Neural progenitor cell (in vitro differentiated cells): ENCODE measurements around the gene SMCHD1.

Experiments
- EZH2 ChIP-seq: fragments of 200-600 bp; sonication (generic); IDR thresholded peaks from 2 replicates; pipeline ENCODE4 v1.6.1; 2017; ENCODE audit warnings: antibody characterized with exemption, mild to moderate bottlenecking, moderate library complexity
- EZH2phosphoT487 ChIP-seq: fragments of 200-600 bp; sonication (generic); IDR thresholded peaks from 2 replicates; pipeline ENCODE4 v1.6.1; 2017; ENCODE audit warnings: antibody characterized with exemption
- TF ChIP-seq, protein P1 (sequence below): fragments of 200-600 bp; sonication (generic); IDR thresholded peaks from 2 replicates; pipeline ENCODE4 v1.5.1; 2017; ENCODE audit warnings: antibody characterized with exemption, mild to moderate bottlenecking

DNA sequence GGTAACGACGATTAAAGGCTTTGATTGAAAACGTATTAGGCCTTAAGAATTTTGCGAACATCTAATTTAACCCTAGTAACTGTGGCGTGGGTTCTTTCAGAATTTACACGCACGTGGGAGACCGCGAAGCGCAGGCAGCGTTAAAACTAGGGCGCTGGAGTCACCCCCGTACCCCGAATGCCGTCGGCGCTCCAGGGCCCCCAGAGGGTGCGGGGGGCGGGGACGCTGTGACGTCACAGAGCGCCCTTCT lies 673 bp upstream of the SMCHD1 start:
- TF ChIP-seq, protein P1, sequence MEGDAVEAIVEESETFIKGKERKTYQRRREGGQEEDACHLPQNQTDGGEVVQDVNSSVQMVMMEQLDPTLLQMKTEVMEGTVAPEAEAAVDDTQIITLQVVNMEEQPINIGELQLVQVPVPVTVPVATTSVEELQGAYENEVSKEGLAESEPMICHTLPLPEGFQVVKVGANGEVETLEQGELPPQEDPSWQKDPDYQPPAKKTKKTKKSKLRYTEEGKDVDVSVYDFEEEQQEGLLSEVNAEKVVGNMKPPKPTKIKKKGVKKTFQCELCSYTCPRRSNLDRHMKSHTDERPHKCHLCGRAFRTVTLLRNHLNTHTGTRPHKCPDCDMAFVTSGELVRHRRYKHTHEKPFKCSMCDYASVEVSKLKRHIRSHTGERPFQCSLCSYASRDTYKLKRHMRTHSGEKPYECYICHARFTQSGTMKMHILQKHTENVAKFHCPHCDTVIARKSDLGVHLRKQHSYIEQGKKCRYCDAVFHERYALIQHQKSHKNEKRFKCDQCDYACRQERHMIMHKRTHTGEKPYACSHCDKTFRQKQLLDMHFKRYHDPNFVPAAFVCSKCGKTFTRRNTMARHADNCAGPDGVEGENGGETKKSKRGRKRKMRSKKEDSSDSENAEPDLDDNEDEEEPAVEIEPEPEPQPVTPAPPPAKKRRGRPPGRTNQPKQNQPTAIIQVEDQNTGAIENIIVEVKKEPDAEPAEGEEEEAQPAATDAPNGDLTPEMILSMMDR = no peak
- TF ChIP-seq EZH2phosphoT487 (no peak), EZH2 (no peak)
